Spleen (tissue), 11 donors: Measurements from ENCODE around the gene PLB1. TPM values are rescaled to one million over a fixed set of nuclear protein-coding genes. Genes with fewer than 3 reads are reported as not detected.

Experiments
- DNase-seq: peaks from one replicate; pipeline ENCODE4 v3.0.0-alpha.2; 2020
- H3K27ac ChIP-seq, 8 donors: fragments of 200-600 bp; sonication (generic) in 7 of 8; 1 replicate in 4 of 8; 2 replicates in 4 of 8; pipeline versions ENCODE4 v1.5.0 to v1.8.0; 2016 to 2021; ENCODE audit warnings: inconsistent platforms in 4 of 8, mild to moderate bottlenecking in 4 of 8, moderate library complexity in 1 of 8
- H3K27me3 ChIP-seq, 7 donors: fragments of 200-600 bp; sonication (generic) in 6 of 7; replicated peaks in 1 of 7; 1 replicate in 4 of 7; 2 replicates in 3 of 7; pipeline versions ENCODE4 v1.5.0 to v1.8.0; 2016 to 2021; ENCODE audit warnings: inconsistent platforms in 3 of 7, mild to moderate bottlenecking in 1 of 7
- H3K36me3 ChIP-seq, 6 donors: fragments of 200-600 bp; sonication (generic) in 5 of 6; 1 replicate in 4 of 6; 2 replicates in 2 of 6; pipeline versions ENCODE4 v1.5.0 to v1.8.0; 2016 to 2021; ENCODE audit warnings: inconsistent platforms in 2 of 6
- H3K4me1 ChIP-seq, 6 donors: fragments of 200-600 bp; sonication (generic) in 5 of 6; 1 replicate in 3 of 6; 2 replicates in 3 of 6; pipeline versions ENCODE4 v1.5.0 to v1.8.0; 2016 to 2021; ENCODE audit warnings: inconsistent platforms in 3 of 6
- H3K4me3 ChIP-seq, 8 donors: fragments of 200-600 bp; sonication (generic) in 7 of 8; 1 replicate in 4 of 8; 2 replicates in 4 of 8; pipeline versions ENCODE4 v1.5.0 to v1.8.0; 2016 to 2021; ENCODE audit warnings: inconsistent platforms in 4 of 8, mild to moderate bottlenecking in 4 of 8, moderate library complexity in 2 of 8
- H3K9me3 ChIP-seq, 8 donors: fragments of 200-600 bp; sonication (generic) in 7 of 8; 1 replicate in 4 of 8; 2 replicates in 4 of 8; pipeline versions ENCODE4 v1.5.0 to v1.8.0; 2016 to 2021; ENCODE audit warnings: inconsistent platforms in 4 of 8
- CTCF ChIP-seq, 11 experiments: fragments of 200-600 bp in 7 of 11; fragments of 450-650 bp in 4 of 11; sonication (generic) in 4 of 11; IDR thresholded peaks in 8 of 11; conservative IDR thresholded peaks in 3 of 11; 1 replicate in 7 of 11; 2 replicates in 4 of 11; pipeline versions ENCODE4 v1.4.0 to v1.8.0; 2016 to 2021; ENCODE audit warnings: antibody characterized with exemption in 11 of 11, inconsistent platforms in 4 of 11, mild to moderate bottlenecking in 1 of 11
- POLR2A ChIP-seq, 3 donors: fragments of 450-650 bp; IDR thresholded peaks; one replicate each; pipeline ENCODE4 v1.5.1; 2017; ENCODE audit warnings: antibody characterized with exemption in 3 of 3, mild to moderate bottlenecking in 1 of 3
- POLR2AphosphoS5 ChIP-seq, 3 donors: sonication (generic); formaldehyde crosslinking; IDR thresholded peaks; one replicate each; pipeline ENCODE4 v1.5.1; 2017; ENCODE audit warnings: antibody characterized with exemption in 3 of 3
- WGBS, 5 donors: extraction: QIAGEN DNeasy Blood & Tissue Kit in 3 of 5; methylation state at CpG; one replicate each; pipeline versions ENCODE4 v1.1.5 to v1.1.7; 2013 to 2018; 5-methylcytosine and 5-hydroxymethylcytosine counted together
- intact Hi-C: fragments of 100-400 bp; cut with DNase I; formaldehyde crosslinking; loops from one replicate; pipeline ENCODE4 v1.15.0; 2023; ENCODE audit warnings: low total_unique reads
- polyA plus RNA-seq, 3 donors: library from polyadenylated mRNA; stranded (reverse); fragments of 200-250 nt; gene quantifications; one replicate each; pipeline ENCODE4 v1.2.1, GENCODE V29; 2013
- total RNA-seq, 7 donors: library from RNA; depleted of rRNA in 3 of 7; stranded (reverse); fragments of >200 nt in 3 of 7; fragmentation: NEBNext Ultra II Directional in 4 of 7; extraction: Animal tissue kit (Norgen Biotek cat#: 25700) in 4 of 7; gene quantifications; one replicate each; pipeline versions ENCODE4 v1.1.0 to v1.2.1, GENCODE V29; 2016 to 2021
- donor health status: healthy with polysubstance abuse.
- donor health status: DM: no; HTN: no; CAD: no; lungs with moderate emphysema.
- donor health status: DM: no; HTN: no; CAD: no.
- donor health status: Bipolar disorder and iron deficiency.
- donor health status: healthy.
- donor health status: DM: no; HTN: no; CAD: no.
- donor health status: DM: yes; HTN: yes; CAD: no.

PLB1 gene
- total and polyA plus RNA-seq, 10 donors: 3.8 to 45.7 (median 13.9) TPM

GRCh38 chr2:28452534-28453081, 43.3 kb upstream of the PLB1 start:
- no peaks in the 10 kb centered on the region for H3K27me3 ChIP-seq
- no peak overlapping the region for H3K4me3 ChIP-seq
- H3K36me3 ChIP-seq: no peaks in the 10 kb centered on the region
- H3K27ac ChIP-seq: peak overlapping the region in 1 of 8 donors; percentile 1
- DNase-seq: peak; percentile 94
- intact Hi-C loops: loop anchor here (5.0 kb wide), 1 partner anchor 750 kb away; no protein-coding TSS in a partner anchor
- TF ChIP-seq CTCF (IDR thresholded peaks at IDR 0.05 in 8 of 11, conservative IDR thresholded peaks at IDR 0.05 in 3 of 11) (peak; percentile 78 to 94 (median 90)), POLR2A (IDR thresholded peaks at IDR 0.05) (no peak), POLR2AphosphoS5 (IDR thresholded peaks at IDR 0.05) (peak in 2 of 3 donors; percentile 53 to 61)
- H3K4me1 ChIP-seq: peaks cover 0 to 36% (median 11%) of the 10 kb centered on the region in 6 donors
- WGBS, 5 donors: 28 to 47% (median 39%) methylated on average over 4 to 7 of the region's 7 CpGs
- H3K9me3 ChIP-seq: no peaks in the 10 kb centered on the region

- Histone ChIP-seq H3K27ac (no peak overlapping the region), H3K9me3 (no peaks in the 10 kb centered on the region), H3K4me3 (no peak overlapping the region), H3K27me3 (no peaks in the 10 kb centered on the region), H3K4me1 (peaks cover 0 to 28% (median 11%) of the 10 kb centered on the region in 6 donors), H3K36me3 (no peaks in the 10 kb centered on the region)
- TF ChIP-seq POLR2A (IDR thresholded peaks at IDR 0.05) (no peak), POLR2AphosphoS5 (IDR thresholded peaks at IDR 0.05) (no peak), CTCF (IDR thresholded peaks at IDR 0.05 in 8 of 11, conservative IDR thresholded peaks at IDR 0.05 in 3 of 11) (no peak)
- DNase-seq: no peak
- 82 to 97% (median 95%) methylated on average over 8 of the region's 8 CpGs for WGBS, 5 donors
- intact Hi-C loops: loop anchor here (5.0 kb wide), 1 partner anchor 751 kb away; no protein-coding TSS in a partner anchor
These were observed 42.5 kb upstream of the PLB1 start for GRCh38 chr2:28453396-28453795.

GRCh38 chr2:28454016-28454930, 41.6 kb upstream of the PLB1 start:
- Histone ChIP-seq H3K36me3 (no peaks in the 10 kb centered on the region), H3K9me3 (no peaks in the 10 kb centered on the region), H3K4me1 (peaks cover 0 to 20% (median 7%) of the 10 kb centered on the region in 6 donors), H3K27me3 (no peaks in the 10 kb centered on the region), H3K27ac (no peak overlapping the region), H3K4me3 (no peak overlapping the region)
- WGBS, 5 donors: 90 to 95% (median 91%) methylated on average over 10 to 14 of the region's 14 CpGs
- TF ChIP-seq CTCF (IDR thresholded peaks at IDR 0.05 in 8 of 11, conservative IDR thresholded peaks at IDR 0.05 in 3 of 11) (no peak), POLR2A (IDR thresholded peaks at IDR 0.05) (no peak), POLR2AphosphoS5 (IDR thresholded peaks at IDR 0.05) (no peak)
- no peak for DNase-seq
- intact Hi-C loops: loop anchor here (5.0 kb wide), 1 partner anchor 752 kb away; no protein-coding TSS in a partner anchor

- H3K27ac ChIP-seq: no peak overlapping the region
- H3K4me3 ChIP-seq: no peak overlapping the region
- no peak for DNase-seq
- WGBS, 5 donors: 88 to 95% (median 92%) methylated on average over 10 of the region's 10 CpGs
- no peaks in the 10 kb centered on the region for H3K27me3 ChIP-seq
- intact Hi-C loops: no loop called here
- TF ChIP-seq POLR2AphosphoS5 (IDR thresholded peaks at IDR 0.05) (no peak), POLR2A (IDR thresholded peaks at IDR 0.05) (no peak), CTCF (IDR thresholded peaks at IDR 0.05 in 8 of 11, conservative IDR thresholded peaks at IDR 0.05 in 3 of 11) (no peak)
- H3K36me3 ChIP-seq: no peaks in the 10 kb centered on the region
- peaks cover 0 to 6% (median 0%) of the 10 kb centered on the region in 8 donors for H3K9me3 ChIP-seq
- peaks cover 0 to 6% (median 0%) of the 10 kb centered on the region in 6 donors for H3K4me1 ChIP-seq
These were observed 38.6 kb upstream of the PLB1 start for GRCh38 chr2:28457237-28457636.
